Keratinocyte (primary cell): ENCODE results near the gene PCSK2. TPM values are rescaled to one million over a fixed set of nuclear protein-coding genes. Genes with fewer than 3 reads are reported as not detected.

Source experiments
- DNase-seq: peaks from one replicate; pipeline ENCODE4 v3.0.0-alpha.2; 2011; ENCODE audit warnings: low read depth, missing footprints, low spot score
- FAIRE-seq: peaks from 2 replicates; lab custom pipeline; 2011; peaks lifted over from hg19 to GRCh38; lab: Jason Lieb, UNC
- H2AFZ ChIP-seq: 2 replicates; pipeline ENCODE4 v1.6.0; 2012; ENCODE audit warnings: low read length, control low read depth, inconsistent platforms; ENCODE audit not compliant: control insufficient read depth
- H3K27ac ChIP-seq: 2 replicates; pipeline ENCODE4 v1.5.1; 2011; ENCODE audit warnings: low read length; ENCODE audit not compliant: control insufficient read depth, insufficient read depth
- H3K27me3 ChIP-seq: 3 replicates; pipeline ENCODE4 v1.6.0; 2011; ENCODE audit warnings: low read length; ENCODE audit not compliant: control insufficient read depth, insufficient read depth; ENCODE audit errors: extremely low read depth
- H3K36me3 ChIP-seq, 2 experiments: 2 replicates in 1 of 2; 3 replicates in 1 of 2; pipeline ENCODE4 v1.5.1; 2011; ENCODE audit warnings: low read length in 2 of 2, mild to moderate bottlenecking in 1 of 2; ENCODE audit not compliant: control insufficient read depth in 2 of 2, insufficient read depth in 2 of 2; ENCODE audit errors: extremely low read depth in 1 of 2
- H3K4me1 ChIP-seq: 3 replicates; pipeline ENCODE4 v1.5.1; 2011; ENCODE audit warnings: low read length; ENCODE audit not compliant: control insufficient read depth, insufficient read depth; ENCODE audit errors: extremely low read depth
- H3K4me2 ChIP-seq: 3 replicates; pipeline ENCODE4 v1.6.0; 2011; ENCODE audit warnings: low read depth, low read length; ENCODE audit not compliant: control insufficient read depth, insufficient read depth; ENCODE audit errors: extremely low read depth
- H3K4me3 ChIP-seq, 3 experiments: fragments of 200-600 bp in 1 of 3; sonication (generic) in 1 of 3; 2 replicates in 2 of 3; 3 replicates in 1 of 3; pipeline ENCODE4 v1.5.1; 2011 to 2016; ENCODE audit warnings: low read length in 3 of 3, mild to moderate bottlenecking in 3 of 3, control low read depth in 2 of 3, inconsistent platforms in 1 of 3, low read depth in 1 of 3, mixed read lengths in 1 of 3, mixed run types in 1 of 3, moderate library complexity in 1 of 3; ENCODE audit not compliant: control insufficient read depth in 2 of 3, insufficient read depth in 2 of 3; ENCODE audit errors: extremely low read depth in 1 of 3
- H3K79me2 ChIP-seq: 2 replicates; pipeline ENCODE4 v1.6.0; 2012; ENCODE audit warnings: low read length; ENCODE audit not compliant: control insufficient read depth, insufficient read depth
- H3K9ac ChIP-seq: 3 replicates; pipeline ENCODE4 v1.6.0; 2011; ENCODE audit warnings: low read length; ENCODE audit not compliant: control insufficient read depth, insufficient read depth; ENCODE audit errors: extremely low read depth
- H3K9me1 ChIP-seq: 3 replicates; pipeline ENCODE4 v1.6.0; 2011; ENCODE audit warnings: low read length; ENCODE audit not compliant: control insufficient read depth, insufficient read depth; ENCODE audit errors: extremely low read depth
- H3K9me3 ChIP-seq: 2 replicates; pipeline ENCODE4 v1.5.1; 2012; ENCODE audit warnings: low read depth, low read length; ENCODE audit not compliant: control insufficient read depth
- H4K20me1 ChIP-seq: 3 replicates; pipeline ENCODE4 v1.6.0; 2011; ENCODE audit warnings: low read length; ENCODE audit not compliant: control insufficient read depth, insufficient read depth; ENCODE audit errors: extremely low read depth
- EZH2 ChIP-seq: IDR thresholded peaks from one replicate; pipeline ENCODE4 v1.6.1; 2012; ENCODE audit warnings: inconsistent platforms, mild to moderate bottlenecking, low read length, moderate library complexity
- dilution Hi-C: fragments of 300-500 bp; cut with MboI; formaldehyde crosslinking; loops from one replicate; pipeline ENCODE4 v1.7.0; 2020; ENCODE audit warnings: low sequenced_read_pairs; ENCODE audit not compliant: extremely low pct_ligation_motif_present
- polyA plus RNA-seq, 5 experiments: library from polyadenylated mRNA; depleted of rRNA in 3 of 5; stranded (reverse) in 3 of 5; stranded (forward) in 1 of 5; unstranded in 1 of 5; fragments of >200 nt; gene quantifications; 1 replicate in 1 of 5; 2 replicates in 3 of 5; 3 replicates in 1 of 5; pipeline versions ENCODE4 v1.2.1 to v1.2.3, GENCODE V29; 2011 to 2012; ENCODE audit warnings: missing spikeins in 2 of 5, low read depth in 1 of 5, low replicate concordance in 1 of 5
- TF ChIP-seq, protein P1 (sequence below), 3 experiments: IDR thresholded peaks in 1 of 3; conservative IDR thresholded peaks in 1 of 3; optimal IDR thresholded peaks in 1 of 3; 2 replicates in 2 of 3; 3 replicates in 1 of 3; pipeline versions ENCODE3 to v1.5.1; 2011; ENCODE audit warnings: low read length in 3 of 3, mild to moderate bottlenecking in 3 of 3, moderate library complexity in 2 of 3, control low read depth in 1 of 3, inconsistent platforms in 1 of 3; ENCODE audit not compliant: insufficient read depth in 2 of 3; ENCODE audit errors: extremely low read depth in 1 of 3

Gene PCSK2
- polyA plus RNA-seq, 1 donor (not counting 4 experiments of a cell fraction or from before 2014, with no cell fraction given): not detected

- H4K20me1 ChIP-seq: no peaks in the 10 kb centered on the region
- FAIRE-seq: no peak
- no peak for TF ChIP-seq EZH2
- TF ChIP-seq, protein P1, sequence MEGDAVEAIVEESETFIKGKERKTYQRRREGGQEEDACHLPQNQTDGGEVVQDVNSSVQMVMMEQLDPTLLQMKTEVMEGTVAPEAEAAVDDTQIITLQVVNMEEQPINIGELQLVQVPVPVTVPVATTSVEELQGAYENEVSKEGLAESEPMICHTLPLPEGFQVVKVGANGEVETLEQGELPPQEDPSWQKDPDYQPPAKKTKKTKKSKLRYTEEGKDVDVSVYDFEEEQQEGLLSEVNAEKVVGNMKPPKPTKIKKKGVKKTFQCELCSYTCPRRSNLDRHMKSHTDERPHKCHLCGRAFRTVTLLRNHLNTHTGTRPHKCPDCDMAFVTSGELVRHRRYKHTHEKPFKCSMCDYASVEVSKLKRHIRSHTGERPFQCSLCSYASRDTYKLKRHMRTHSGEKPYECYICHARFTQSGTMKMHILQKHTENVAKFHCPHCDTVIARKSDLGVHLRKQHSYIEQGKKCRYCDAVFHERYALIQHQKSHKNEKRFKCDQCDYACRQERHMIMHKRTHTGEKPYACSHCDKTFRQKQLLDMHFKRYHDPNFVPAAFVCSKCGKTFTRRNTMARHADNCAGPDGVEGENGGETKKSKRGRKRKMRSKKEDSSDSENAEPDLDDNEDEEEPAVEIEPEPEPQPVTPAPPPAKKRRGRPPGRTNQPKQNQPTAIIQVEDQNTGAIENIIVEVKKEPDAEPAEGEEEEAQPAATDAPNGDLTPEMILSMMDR (optimal IDR thresholded peaks at IDR 0.05 in 1 of 3, IDR thresholded peaks at IDR 0.05 in 1 of 3, conservative IDR thresholded peaks at IDR 0.05 in 1 of 3; ENCODE audit: extremely low read depth in 1 of 3, insufficient read depth in 2 of 3, low read length in 3 of 3): no peak
- H3K27ac ChIP-seq: no peak overlapping the region
- no peak overlapping the region for H2AFZ ChIP-seq
- no peaks in the 10 kb centered on the region for H3K4me1 ChIP-seq
- no peak overlapping the region for H3K9ac ChIP-seq
- H3K9me1 ChIP-seq: no peaks in the 10 kb centered on the region
- dilution Hi-C loops: loop anchor here (25.0 kb wide), 1 partner anchor 624 kb away; no protein-coding TSS in a partner anchor
- H3K27me3 ChIP-seq: peaks cover 3% of the 10 kb centered on the region
- H3K4me2 ChIP-seq: no peak overlapping the region
- H3K9me3 ChIP-seq: no peaks in the 10 kb centered on the region
- H3K79me2 ChIP-seq: no peaks in the 10 kb centered on the region
- H3K4me3 ChIP-seq: no peak overlapping the region
- no peaks in the 10 kb centered on the region for H3K36me3 ChIP-seq
- no peak for DNase-seq
These were observed 209.8 kb downstream of the PCSK2 start for GRCh38 chr20:17436664-17437063.

DNA sequence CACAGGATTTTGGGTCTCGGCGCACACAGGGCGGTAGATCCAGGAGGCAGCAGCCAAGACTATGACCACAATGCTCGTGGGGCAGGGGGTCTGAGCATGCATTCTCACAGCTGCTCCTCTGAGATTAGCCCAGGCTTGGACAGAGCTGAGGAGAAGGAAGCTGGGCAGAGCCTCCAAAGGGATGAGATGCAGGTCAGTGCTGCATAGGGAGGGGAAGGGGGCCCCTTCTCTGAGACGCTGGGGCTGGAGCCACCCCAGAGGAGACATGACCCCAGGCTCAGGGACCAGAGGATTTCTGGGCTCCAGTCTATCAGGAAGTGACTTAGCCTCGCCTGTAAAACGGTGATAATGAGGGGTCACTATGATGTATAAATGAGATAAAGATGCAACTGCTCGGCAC lies 210.4 kb downstream of the PCSK2 start:
- no peaks in the 10 kb centered on the region for H3K9me3 ChIP-seq
- TF ChIP-seq, protein P1 (optimal IDR thresholded peaks at IDR 0.05 in 1 of 3, IDR thresholded peaks at IDR 0.05 in 1 of 3, conservative IDR thresholded peaks at IDR 0.05 in 1 of 3; ENCODE audit: extremely low read depth in 1 of 3, insufficient read depth in 2 of 3, low read length in 3 of 3): no peak
- no peak for TF ChIP-seq EZH2
- DNase-seq: no peak
- H3K4me1 ChIP-seq: no peaks in the 10 kb centered on the region
- peaks cover 2% of the 10 kb centered on the region for H3K27me3 ChIP-seq
- no peak overlapping the region for H3K27ac ChIP-seq
- H2AFZ ChIP-seq: no peak overlapping the region
- dilution Hi-C loops: loop anchor here (25.0 kb wide), 1 partner anchor 625 kb away; no protein-coding TSS in a partner anchor
- no peak overlapping the region for H3K4me3 ChIP-seq
- no peaks in the 10 kb centered on the region for H3K79me2 ChIP-seq
- H3K9me1 ChIP-seq: no peaks in the 10 kb centered on the region
- FAIRE-seq: no peak
- no peaks in the 10 kb centered on the region for H3K36me3 ChIP-seq
- H3K9ac ChIP-seq: no peak overlapping the region
- no peak overlapping the region for H3K4me2 ChIP-seq
- H4K20me1 ChIP-seq: no peaks in the 10 kb centered on the region
